Liver (tissue), 9 donors: ENCODE measurements around the gene WFDC2. TPM values are rescaled to one million over a fixed set of nuclear protein-coding genes. Genes with fewer than 3 reads are reported as not detected.

ENCODE experiments used
- DNase-seq: peaks from one replicate; pipeline ENCODE4 v3.0.0-alpha.2; 2017; ENCODE audit warnings: low spot score
- H3K27ac ChIP-seq, 2 donors: one replicate each; pipeline ENCODE4 v1.7.0; 2013; ENCODE audit warnings: inconsistent platforms in 2 of 2, low read length in 2 of 2, control low read depth in 1 of 2, low read depth in 1 of 2, mild to moderate bottlenecking in 1 of 2
- H3K27me3 ChIP-seq, 4 donors: one replicate each; pipeline versions ENCODE4 v1.6.1 to v1.7.0; 2013; ENCODE audit warnings: low read length in 3 of 4, inconsistent platforms in 1 of 4, mild to moderate bottlenecking in 1 of 4, moderate library complexity in 1 of 4; ENCODE audit not compliant: control insufficient read depth in 4 of 4, insufficient read depth in 4 of 4
- H3K36me3 ChIP-seq, 4 donors: one replicate each; pipeline versions ENCODE4 v1.6.1 to v1.7.0; 2013; ENCODE audit warnings: low read length in 3 of 4, mild to moderate bottlenecking in 3 of 4, low read depth in 1 of 4, moderate library complexity in 1 of 4; ENCODE audit not compliant: control insufficient read depth in 4 of 4, insufficient read depth in 3 of 4
- H3K4me1 ChIP-seq, 4 donors: one replicate each; pipeline versions ENCODE4 v1.6.1 to v1.7.0; 2013; ENCODE audit warnings: low read length in 3 of 4, mild to moderate bottlenecking in 3 of 4, moderate library complexity in 1 of 4; ENCODE audit not compliant: control insufficient read depth in 4 of 4, insufficient read depth in 4 of 4
- H3K4me3 ChIP-seq, 3 donors: one replicate each; pipeline versions ENCODE4 v1.6.1 to v1.7.0; 2013; ENCODE audit warnings: low read length in 3 of 3, control low read depth in 1 of 3, low read depth in 1 of 3, mild to moderate bottlenecking in 1 of 3
- H3K9ac ChIP-seq, 2 donors: one replicate each; pipeline ENCODE4 v1.7.0; 2013; ENCODE audit warnings: low read length in 2 of 2, mild to moderate bottlenecking in 2 of 2, moderate library complexity in 2 of 2, control low read depth in 1 of 2, low read depth in 1 of 2
- H3K9me3 ChIP-seq, 4 donors: one replicate each; pipeline versions ENCODE4 v1.6.1 to v1.7.0; 2013; ENCODE audit warnings: low read length in 3 of 4; ENCODE audit not compliant: control insufficient read depth in 4 of 4
- CTCF ChIP-seq: fragments of 150-350 bp; IDR thresholded peaks from 2 replicates; pipeline ENCODE4 v1.5.1; 2017; ENCODE audit warnings: improper control_type of control experiment, low read depth, low read length; ENCODE audit not compliant: missing input control
- EGR1 ChIP-seq, 2 donors: IDR thresholded peaks; 2 replicates each; pipeline ENCODE4 v1.6.1; 2016 to 2018; ENCODE audit warnings: antibody characterized with exemption in 2 of 2, low read depth in 2 of 2
- FOXA1 ChIP-seq: IDR thresholded peaks from 2 replicates; pipeline ENCODE4 v1.6.1; 2016; ENCODE audit warnings: antibody characterized with exemption
- FOXA2 ChIP-seq: IDR thresholded peaks from 2 replicates; pipeline ENCODE4 v1.6.1; 2016; ENCODE audit warnings: antibody characterized with exemption
- GABPA ChIP-seq, 2 donors: IDR thresholded peaks in 1 of 2; conservative IDR thresholded peaks in 1 of 2; 2 replicates each; pipeline ENCODE4 v1.6.1; 2016; ENCODE audit warnings: antibody characterized with exemption in 2 of 2, mild to moderate bottlenecking in 1 of 2, moderate library complexity in 1 of 2
- HNF4A ChIP-seq, 2 donors: conservative IDR thresholded peaks; 2 replicates each; pipeline ENCODE4 v1.6.1; 2016; ENCODE audit warnings: antibody characterized with exemption in 2 of 2, mild to moderate bottlenecking in 2 of 2
- HNF4G ChIP-seq: IDR thresholded peaks from 2 replicates; pipeline ENCODE4 v1.6.1; 2016; ENCODE audit warnings: antibody characterized with exemption
- MAX ChIP-seq: IDR thresholded peaks from 2 replicates; pipeline ENCODE4 v1.6.1; 2016; ENCODE audit warnings: antibody characterized with exemption
- NR2F2 ChIP-seq: IDR thresholded peaks from 2 replicates; pipeline ENCODE4 v1.6.1; 2016; ENCODE audit warnings: antibody characterized with exemption
- RAD21 ChIP-seq, 2 donors: IDR thresholded peaks; 2 replicates each; pipeline ENCODE4 v1.6.1; 2016; ENCODE audit warnings: antibody characterized with exemption in 2 of 2, mild to moderate bottlenecking in 2 of 2
- REST ChIP-seq: IDR thresholded peaks from 2 replicates; pipeline ENCODE4 v1.6.1; 2016; ENCODE audit warnings: antibody characterized with exemption, mild to moderate bottlenecking
- RXRA ChIP-seq, 2 donors: IDR thresholded peaks; 2 replicates each; pipeline ENCODE4 v1.6.1; 2017 to 2018; ENCODE audit warnings: antibody characterized with exemption in 2 of 2, mild to moderate bottlenecking in 1 of 2
- SP1 ChIP-seq: IDR thresholded peaks from 2 replicates; pipeline ENCODE4 v1.6.1; 2018; ENCODE audit warnings: antibody characterized with exemption, mild to moderate bottlenecking
- YY1 ChIP-seq: IDR thresholded peaks from 2 replicates; pipeline ENCODE4 v1.6.1; 2016; ENCODE audit warnings: antibody characterized with exemption, mild to moderate bottlenecking
- ZBTB33 ChIP-seq: IDR thresholded peaks from 2 replicates; pipeline ENCODE4 v1.6.1; 2016; ENCODE audit warnings: antibody characterized with exemption
- WGBS: extraction: QIAGEN DNeasy Blood & Tissue Kit; methylation state at CpG from one replicate; pipeline ENCODE4 v1.1.7; 2013; 5-methylcytosine and 5-hydroxymethylcytosine counted together
- polyA plus RNA-seq, 2 donors: library from polyadenylated mRNA; stranded (reverse) in 1 of 2; unstranded in 1 of 2; fragments of 200-250 nt in 1 of 2; fragments of >200 nt in 1 of 2; fragmentation: Nextera tagmentation in 1 of 2; extraction: Ambion mirVana in 1 of 2; gene quantifications; one replicate each; pipeline versions ENCODE4 v1.2.1 to v1.2.3, GENCODE V29; 2013 to 2015
- total RNA-seq, 2 donors: library from RNA; depleted of rRNA; stranded (reverse); fragments of >200 nt; gene quantifications; one replicate each; pipeline ENCODE4 v1.2.3, GENCODE V29; 2014
- donor health status: healthy.
- donor health status: healthy.
- donor health status: healthy.
- donor health status: healthy.
- donor health status: healthy.

WFDC2 gene
- total and polyA plus RNA-seq, 4 donors = 1.3 to 1.8 TPM; not detected in 2

GRCh38 chr20:45508068-45508886 is 38.7 kb downstream of the WFDC2 start:
- Histone ChIP-seq H3K27me3 (peaks cover 0 to 10% (median under 1%) of the 10 kb centered on the region in 4 donors), H3K36me3 (no peaks in the 10 kb centered on the region), H3K9me3 (no peaks in the 10 kb centered on the region), H3K9ac (no peak overlapping the region), H3K4me1 (no peaks in the 10 kb centered on the region), H3K27ac (no peak overlapping the region), H3K4me3 (no peak overlapping the region)
- DNase-seq = no peak
- 68% methylated on average over 7 of the region's 7 CpGs for WGBS
- TF ChIP-seq SP1 (no peak), RXRA (IDR thresholded peaks at IDR 0.05) (no peak), FOXA1 (no peak), YY1 (no peak), CTCF (no peak), NR2F2 (no peak)

- DNase-seq = no peak
- WGBS = 53% methylated on average over 4 of the region's 4 CpGs
- TF ChIP-seq FOXA2 = no peak
- no peak for TF ChIP-seq MAX
- no peak for TF ChIP-seq NR2F2
- no peak for TF ChIP-seq EGR1 (IDR thresholded peaks at IDR 0.05; ENCODE audit: low read depth in 2 of 2)
- no peak for TF ChIP-seq REST
- no peak for TF ChIP-seq HNF4A (conservative IDR thresholded peaks at IDR 0.05)
- TF ChIP-seq ZBTB33 = no peak
- TF ChIP-seq FOXA1 = no peak
- TF ChIP-seq RAD21 (IDR thresholded peaks at IDR 0.05) = no peak
- TF ChIP-seq HNF4G = no peak
- no peak for TF ChIP-seq GABPA (IDR thresholded peaks at IDR 0.05 in 1 of 2, conservative IDR thresholded peaks at IDR 0.05 in 1 of 2)
- Histone ChIP-seq H3K4me1 (no peaks in the 10 kb centered on the region), H3K27me3 (peaks cover 0 to 8% (median 0%) of the 10 kb centered on the region in 4 donors), H3K9ac (no peak overlapping the region), H3K9me3 (no peaks in the 10 kb centered on the region), H3K27ac (no peak overlapping the region), H3K36me3 (no peaks in the 10 kb centered on the region), H3K4me3 (no peak overlapping the region)
These were observed 39.5 kb downstream of the WFDC2 start for GRCh38 chr20:45509091-45509490.
